Loucy (cell line): ENCODE results near the gene TM6SF1.

Experiments used
- CTCF ChIP-seq: fragments of 200-600 bp; sonication (generic); conservative IDR thresholded peaks from 2 replicates; pipeline ENCODE4 v1.5.1; 2014; ENCODE audit warnings: mild to moderate bottlenecking, antibody characterized with exemption, low read length
- EZH2phosphoT487 ChIP-seq: fragments of 200-600 bp; IDR thresholded peaks from 2 replicates; pipeline ENCODE4 v1.6.1; 2018; ENCODE audit warnings: antibody characterized with exemption, mild to moderate bottlenecking, moderate library complexity, borderline replicate concordance

- TF ChIP-seq CTCF, result no peak
- no peak for TF ChIP-seq EZH2phosphoT487
Observed at GRCh38 chr15:83104141-83104540, 3.3 kb upstream of the TM6SF1 start.
